SK-N-SH (cell line): ENCODE data around the gene KRTAP3-2.

Source experiments
- EZH2phosphoT487 ChIP-seq: fragments of 200-600 bp; sonication (generic); IDR thresholded peaks from 2 replicates; pipeline ENCODE4 v1.6.1; 2017; ENCODE audit warnings: low read depth, mixed run types, mild to moderate bottlenecking, antibody characterized with exemption, moderate library complexity, borderline replicate concordance
- FOSL2 ChIP-seq: IDR thresholded peaks from 2 replicates; pipeline ENCODE4 v1.4.0; 2012; ENCODE audit warnings: low read depth, mild to moderate bottlenecking, moderate library complexity, borderline replicate concordance
- POLR2AphosphoS5 ChIP-seq: IDR thresholded peaks from 2 replicates; pipeline ENCODE4 v1.6.1; 2012; ENCODE audit warnings: low read depth, low read length
- SIN3A ChIP-seq: IDR thresholded peaks from 2 replicates; pipeline ENCODE4 v1.6.1; 2012; ENCODE audit warnings: low read depth, mild to moderate bottlenecking, low read length, moderate library complexity, borderline replicate concordance
- TAF1 ChIP-seq: IDR thresholded peaks from 2 replicates; pipeline ENCODE4 v1.6.1; 2012; ENCODE audit warnings: low read depth, mild to moderate bottlenecking, low read length, moderate library complexity, borderline replicate concordance
- TF ChIP-seq, protein P1 (sequence below): fragments of 200-600 bp; sonication (generic); IDR thresholded peaks from 2 replicates; pipeline ENCODE4 v1.6.1; 2017; ENCODE audit warnings: antibody characterized with exemption, mild to moderate bottlenecking, moderate library complexity
- TF ChIP-seq, protein P2 (sequence below): IDR thresholded peaks from 2 replicates; pipeline ENCODE4 v1.4.0; 2012; ENCODE audit warnings: low read depth, borderline replicate concordance

DNA sequence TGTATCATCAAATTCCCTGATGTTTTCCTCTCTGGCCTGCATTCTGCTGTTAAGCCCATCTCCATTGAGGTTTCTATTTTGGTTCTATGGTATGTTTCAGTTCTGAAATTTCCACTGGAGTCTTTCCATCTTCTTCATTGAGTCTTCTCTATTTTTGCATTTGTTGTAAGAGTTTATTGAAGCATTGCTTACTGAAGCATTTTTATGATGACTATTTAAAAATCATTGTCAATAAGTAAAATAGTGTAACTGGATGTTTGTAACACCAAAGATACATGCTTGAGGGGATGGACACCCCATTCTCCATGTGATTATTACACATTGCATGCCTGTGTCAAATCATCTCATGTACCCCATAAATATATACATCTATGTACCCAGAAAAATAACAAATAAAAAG lies 24.2 kb downstream of the KRTAP3-2 start:
- TF ChIP-seq, protein P1, sequence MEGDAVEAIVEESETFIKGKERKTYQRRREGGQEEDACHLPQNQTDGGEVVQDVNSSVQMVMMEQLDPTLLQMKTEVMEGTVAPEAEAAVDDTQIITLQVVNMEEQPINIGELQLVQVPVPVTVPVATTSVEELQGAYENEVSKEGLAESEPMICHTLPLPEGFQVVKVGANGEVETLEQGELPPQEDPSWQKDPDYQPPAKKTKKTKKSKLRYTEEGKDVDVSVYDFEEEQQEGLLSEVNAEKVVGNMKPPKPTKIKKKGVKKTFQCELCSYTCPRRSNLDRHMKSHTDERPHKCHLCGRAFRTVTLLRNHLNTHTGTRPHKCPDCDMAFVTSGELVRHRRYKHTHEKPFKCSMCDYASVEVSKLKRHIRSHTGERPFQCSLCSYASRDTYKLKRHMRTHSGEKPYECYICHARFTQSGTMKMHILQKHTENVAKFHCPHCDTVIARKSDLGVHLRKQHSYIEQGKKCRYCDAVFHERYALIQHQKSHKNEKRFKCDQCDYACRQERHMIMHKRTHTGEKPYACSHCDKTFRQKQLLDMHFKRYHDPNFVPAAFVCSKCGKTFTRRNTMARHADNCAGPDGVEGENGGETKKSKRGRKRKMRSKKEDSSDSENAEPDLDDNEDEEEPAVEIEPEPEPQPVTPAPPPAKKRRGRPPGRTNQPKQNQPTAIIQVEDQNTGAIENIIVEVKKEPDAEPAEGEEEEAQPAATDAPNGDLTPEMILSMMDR = no peak
- TF ChIP-seq TAF1 = no peak
- TF ChIP-seq SIN3A = no peak
- no peak for TF ChIP-seq POLR2AphosphoS5
- no peak for TF ChIP-seq EZH2phosphoT487
- no peak for TF ChIP-seq FOSL2
- TF ChIP-seq, protein P2, sequence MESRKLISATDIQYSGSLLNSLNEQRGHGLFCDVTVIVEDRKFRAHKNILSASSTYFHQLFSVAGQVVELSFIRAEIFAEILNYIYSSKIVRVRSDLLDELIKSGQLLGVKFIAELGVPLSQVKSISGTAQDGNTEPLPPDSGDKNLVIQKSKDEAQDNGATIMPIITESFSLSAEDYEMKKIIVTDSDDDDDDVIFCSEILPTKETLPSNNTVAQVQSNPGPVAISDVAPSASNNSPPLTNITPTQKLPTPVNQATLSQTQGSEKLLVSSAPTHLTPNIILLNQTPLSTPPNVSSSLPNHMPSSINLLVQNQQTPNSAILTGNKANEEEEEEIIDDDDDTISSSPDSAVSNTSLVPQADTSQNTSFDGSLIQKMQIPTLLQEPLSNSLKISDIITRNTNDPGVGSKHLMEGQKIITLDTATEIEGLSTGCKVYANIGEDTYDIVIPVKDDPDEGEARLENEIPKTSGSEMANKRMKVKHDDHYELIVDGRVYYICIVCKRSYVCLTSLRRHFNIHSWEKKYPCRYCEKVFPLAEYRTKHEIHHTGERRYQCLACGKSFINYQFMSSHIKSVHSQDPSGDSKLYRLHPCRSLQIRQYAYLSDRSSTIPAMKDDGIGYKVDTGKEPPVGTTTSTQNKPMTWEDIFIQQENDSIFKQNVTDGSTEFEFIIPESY = no peak
